Thyroid gland (tissue), 4 donors: ENCODE measurements around the gene RCAN2. TPM values are rescaled to one million over a fixed set of nuclear protein-coding genes. Genes with fewer than 3 reads are reported as not detected.

Experiments used
- DNase-seq, 2 donors: peaks; one replicate each; pipeline ENCODE4 v3.0.0-alpha.2; 2019
- H3K27ac ChIP-seq, 3 donors: fragments of 200-600 bp; sonication (generic); 1 replicate in 2 of 3; 2 replicates in 1 of 3; pipeline ENCODE4 v1.5.1; 2016 to 2019; ENCODE audit warnings: mild to moderate bottlenecking in 1 of 3, moderate library complexity in 1 of 3
- H3K27me3 ChIP-seq: fragments of 200-600 bp; sonication (generic); one replicate; pipeline ENCODE4 v1.5.1; 2019
- H3K36me3 ChIP-seq, 2 donors: fragments of 200-600 bp; sonication (generic); one replicate each; pipeline ENCODE4 v1.5.1; 2016 to 2019
- H3K4me1 ChIP-seq, 2 donors: fragments of 200-600 bp; sonication (generic); one replicate each; pipeline ENCODE4 v1.5.1; 2017 to 2019
- H3K4me3 ChIP-seq, 3 donors: fragments of 200-600 bp; sonication (generic); replicated peaks in 1 of 3; 1 replicate in 2 of 3; 2 replicates in 1 of 3; pipeline ENCODE4 v1.5.1; 2016; ENCODE audit warnings: mild to moderate bottlenecking in 1 of 3
- H3K9me3 ChIP-seq: fragments of 200-600 bp; sonication (generic); one replicate; pipeline ENCODE4 v1.5.1; 2017
- POLR2A ChIP-seq, 2 donors: fragments of 450-650 bp; IDR thresholded peaks; one replicate each; pipeline ENCODE4 v1.6.1; 2017; ENCODE audit warnings: antibody characterized with exemption in 2 of 2, mild to moderate bottlenecking in 2 of 2, moderate library complexity in 1 of 2
- WGBS, 2 donors: methylation state at CpG; one replicate each; pipeline ENCODE4 v1.1.5; 2017; 5-methylcytosine and 5-hydroxymethylcytosine counted together
- intact Hi-C: fragments of 100-400 bp; cut with DNase I; formaldehyde crosslinking; loops from one replicate; pipeline ENCODE4 v1.15.1; 2023
- total RNA-seq, 4 donors: library from RNA; depleted of rRNA; stranded (reverse); fragments of >200 nt; gene quantifications; one replicate each; pipeline ENCODE4 v1.2.3, GENCODE V29; 2016
- TF ChIP-seq, protein P1 (sequence below), 6 experiments: fragments of 200-600 bp in 3 of 6; fragments of 450-650 bp in 3 of 6; sonication (generic) in 3 of 6; IDR thresholded peaks; one replicate each; pipeline ENCODE4 v1.5.1; 2016 to 2019; ENCODE audit warnings: antibody characterized with exemption in 6 of 6, mild to moderate bottlenecking in 2 of 6, inconsistent platforms in 1 of 6, moderate library complexity in 1 of 6

RCAN2 gene
- total RNA-seq, 4 donors from 2014 or later = 14.0 to 33.2 (median 23.3) TPM

DNA sequence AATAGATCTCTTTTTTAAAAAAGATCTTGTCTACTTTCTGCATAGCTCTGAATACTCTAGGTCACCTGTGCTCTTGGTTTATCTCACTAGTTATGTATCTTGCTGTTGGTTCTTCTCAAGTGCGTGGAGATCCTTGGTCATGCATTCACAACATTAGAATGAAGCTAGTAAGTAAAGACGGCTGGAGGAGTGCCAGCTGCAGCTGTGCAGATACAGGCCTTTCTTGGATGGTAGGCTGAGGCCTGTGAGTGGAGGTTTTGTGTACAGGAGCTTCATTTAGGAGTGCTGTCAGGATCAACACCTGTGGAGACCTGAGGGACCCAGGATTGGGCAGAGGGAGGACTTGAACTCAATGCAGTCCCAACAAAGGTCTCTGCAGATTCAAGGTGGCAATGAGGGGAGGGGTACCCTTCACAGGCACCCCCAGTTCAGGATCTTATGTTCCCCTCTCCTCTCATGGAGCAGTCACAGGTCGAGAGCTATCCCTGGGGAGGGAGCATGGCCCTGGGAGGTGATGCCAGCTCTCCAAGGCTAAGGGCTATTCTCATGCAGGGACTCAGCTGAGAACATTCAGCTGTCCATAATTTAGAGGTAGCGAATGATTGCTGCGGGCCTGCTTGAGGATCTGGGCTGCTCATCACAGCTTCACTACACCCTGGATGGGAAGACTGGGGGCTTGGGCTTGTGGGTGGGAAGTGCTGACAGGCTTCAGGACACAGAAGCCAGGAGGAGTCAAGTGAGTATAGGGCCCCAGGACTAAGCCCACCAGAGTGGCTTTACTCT is 221.6 kb downstream of the RCAN2 start:
- H3K4me1 ChIP-seq = no peaks in the 10 kb centered on the region
- peak; percentile 76 to 78 for DNase-seq
- H3K9me3 ChIP-seq = no peaks in the 10 kb centered on the region
- TF ChIP-seq POLR2A (IDR thresholded peaks at IDR 0.05) = no peak
- TF ChIP-seq, protein P1, sequence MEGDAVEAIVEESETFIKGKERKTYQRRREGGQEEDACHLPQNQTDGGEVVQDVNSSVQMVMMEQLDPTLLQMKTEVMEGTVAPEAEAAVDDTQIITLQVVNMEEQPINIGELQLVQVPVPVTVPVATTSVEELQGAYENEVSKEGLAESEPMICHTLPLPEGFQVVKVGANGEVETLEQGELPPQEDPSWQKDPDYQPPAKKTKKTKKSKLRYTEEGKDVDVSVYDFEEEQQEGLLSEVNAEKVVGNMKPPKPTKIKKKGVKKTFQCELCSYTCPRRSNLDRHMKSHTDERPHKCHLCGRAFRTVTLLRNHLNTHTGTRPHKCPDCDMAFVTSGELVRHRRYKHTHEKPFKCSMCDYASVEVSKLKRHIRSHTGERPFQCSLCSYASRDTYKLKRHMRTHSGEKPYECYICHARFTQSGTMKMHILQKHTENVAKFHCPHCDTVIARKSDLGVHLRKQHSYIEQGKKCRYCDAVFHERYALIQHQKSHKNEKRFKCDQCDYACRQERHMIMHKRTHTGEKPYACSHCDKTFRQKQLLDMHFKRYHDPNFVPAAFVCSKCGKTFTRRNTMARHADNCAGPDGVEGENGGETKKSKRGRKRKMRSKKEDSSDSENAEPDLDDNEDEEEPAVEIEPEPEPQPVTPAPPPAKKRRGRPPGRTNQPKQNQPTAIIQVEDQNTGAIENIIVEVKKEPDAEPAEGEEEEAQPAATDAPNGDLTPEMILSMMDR (IDR thresholded peaks at IDR 0.05) = no peak
- WGBS, 2 donors = 65 to 75% methylated on average over 4 to 5 of the region's 5 CpGs
- no peaks in the 10 kb centered on the region for H3K36me3 ChIP-seq
- H3K27ac ChIP-seq = no peak overlapping the region
- H3K4me3 ChIP-seq = no peak overlapping the region
- intact Hi-C loops = no loop called here
- no peaks in the 10 kb centered on the region for H3K27me3 ChIP-seq

DNA sequence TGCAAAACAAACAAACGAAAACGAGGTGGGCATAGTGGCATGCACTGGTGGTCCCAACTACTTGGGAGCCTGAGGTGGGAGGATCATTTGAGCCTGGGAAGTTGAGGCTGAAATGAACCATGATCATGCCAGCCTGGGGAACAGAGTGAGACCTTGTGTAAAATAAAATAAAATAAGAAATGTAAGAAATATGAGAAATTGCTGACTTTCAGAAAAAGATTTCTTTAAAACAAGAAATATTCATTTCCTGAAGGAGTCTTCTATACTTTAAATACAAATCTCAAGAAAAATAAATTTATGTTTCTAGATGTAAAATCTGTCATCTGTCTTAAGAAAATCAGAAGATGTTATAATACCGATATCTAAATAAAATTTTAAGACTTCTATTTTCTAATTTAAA is 223.7 kb downstream of the RCAN2 start:
- intact Hi-C loops = no loop called here
- DNase-seq = no peak
- no peaks in the 10 kb centered on the region for H3K36me3 ChIP-seq
- H3K27ac ChIP-seq = no peak overlapping the region
- 79 to 82% methylated on average over 3 of the region's 3 CpGs for WGBS, 2 donors
- H3K4me3 ChIP-seq = no peak overlapping the region
- H3K27me3 ChIP-seq = no peaks in the 10 kb centered on the region
- no peaks in the 10 kb centered on the region for H3K4me1 ChIP-seq
- H3K9me3 ChIP-seq = no peaks in the 10 kb centered on the region
- TF ChIP-seq POLR2A (IDR thresholded peaks at IDR 0.05) = no peak
- TF ChIP-seq, protein P1 (IDR thresholded peaks at IDR 0.05) = no peak

DNA sequence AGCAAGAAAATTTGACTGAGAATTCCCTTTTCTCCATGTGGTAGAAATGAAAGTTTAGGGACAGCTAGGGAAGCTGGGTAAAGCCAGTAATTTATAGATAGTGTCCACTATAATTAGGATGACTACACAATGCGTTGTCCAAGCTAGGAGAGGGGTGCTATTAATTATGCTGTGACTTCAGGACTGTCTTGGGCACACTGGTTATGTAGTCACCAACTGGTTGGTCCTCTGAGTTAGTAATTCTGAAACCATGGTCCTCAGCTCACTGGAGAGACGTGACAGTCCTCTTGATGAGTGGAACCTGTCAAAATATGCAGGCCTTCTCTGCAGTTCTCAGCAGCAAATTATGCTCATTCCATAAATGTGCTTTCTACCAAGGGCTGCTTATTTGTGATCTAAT is 225.9 kb downstream of the RCAN2 start:
- Histone ChIP-seq H3K9me3 (no peaks in the 10 kb centered on the region), H3K4me1 (no peaks in the 10 kb centered on the region), H3K36me3 (no peaks in the 10 kb centered on the region), H3K27ac (no peak overlapping the region), H3K4me3 (no peak overlapping the region), H3K27me3 (no peaks in the 10 kb centered on the region)
- TF ChIP-seq, protein P1 (IDR thresholded peaks at IDR 0.05) = no peak
- TF ChIP-seq POLR2A (IDR thresholded peaks at IDR 0.05) = no peak
- 92 to 94% methylated on average over 2 of the region's 2 CpGs for WGBS, 2 donors
- no peak for DNase-seq
- intact Hi-C loops = no loop called here

DNA sequence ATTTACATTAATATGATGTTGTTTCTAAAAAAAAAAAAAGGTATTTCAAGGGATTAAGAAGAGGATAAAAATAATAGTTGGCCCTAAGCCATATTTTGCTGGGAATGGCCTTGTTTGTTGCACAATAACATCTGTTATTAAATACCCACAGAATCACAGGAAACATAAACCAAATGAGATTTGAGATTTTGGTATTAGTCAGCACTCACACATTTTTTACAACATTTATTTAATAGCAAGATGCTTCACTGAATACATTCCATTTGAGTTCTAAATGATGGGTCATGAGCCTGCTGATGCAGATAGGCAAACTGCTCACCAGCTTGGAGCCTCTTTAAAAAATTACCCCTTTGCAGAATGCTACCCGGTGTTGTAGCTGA is 227.6 kb downstream of the RCAN2 start:
- no peak for TF ChIP-seq POLR2A (IDR thresholded peaks at IDR 0.05)
- TF ChIP-seq, protein P1 (IDR thresholded peaks at IDR 0.05) = no peak
- 59 to 76% methylated on average over 1 of the region's 1 CpG for WGBS, 2 donors
- H3K27me3 ChIP-seq = no peaks in the 10 kb centered on the region
- no peaks in the 10 kb centered on the region for H3K4me1 ChIP-seq
- intact Hi-C loops = no loop called here
- H3K4me3 ChIP-seq = no peak overlapping the region
- H3K9me3 ChIP-seq = no peaks in the 10 kb centered on the region
- no peak overlapping the region for H3K27ac ChIP-seq
- no peak for DNase-seq
- no peaks in the 10 kb centered on the region for H3K36me3 ChIP-seq

DNA sequence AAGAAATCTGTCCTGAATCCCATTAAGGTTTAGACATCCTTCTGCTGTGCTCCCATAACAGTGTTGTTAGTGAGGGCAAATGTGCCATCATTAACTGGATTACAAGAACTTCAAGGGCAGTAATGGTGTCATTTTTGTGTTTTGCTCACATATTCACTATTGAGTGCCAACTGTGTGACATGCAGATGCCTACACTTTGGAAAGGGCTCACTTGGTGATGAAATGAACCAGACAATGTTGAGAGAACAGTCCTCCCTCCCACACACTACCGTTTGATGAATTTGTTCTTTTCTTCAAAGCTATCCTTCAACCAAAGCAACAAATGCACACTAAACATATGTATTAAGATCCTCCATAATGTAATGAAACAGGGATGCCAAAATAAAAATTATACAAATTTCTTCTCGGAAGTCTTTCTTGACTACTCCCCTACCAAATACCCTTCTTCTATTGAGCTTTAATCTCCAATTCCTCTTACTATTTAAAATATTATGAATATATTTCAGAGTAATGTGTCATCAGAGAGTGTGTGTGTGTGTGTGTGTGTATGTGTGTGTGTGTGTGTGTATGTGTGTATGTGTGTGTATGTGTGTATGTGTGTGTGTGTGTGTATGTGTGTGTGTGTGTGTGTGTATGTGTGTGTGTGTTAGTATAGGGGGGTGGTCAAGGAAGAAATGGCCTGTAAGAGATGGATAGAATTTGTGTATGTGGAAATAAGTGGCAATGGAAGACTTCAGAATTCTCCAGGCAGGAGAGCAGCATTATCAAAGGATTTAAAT is 228.1 kb downstream of the RCAN2 start:
- WGBS, 2 donors = 88% methylated on average over 2 of the region's 2 CpGs

More for the DNA sequence above, 228.1 kb downstream of the RCAN2 start:
- Histone ChIP-seq H3K4me1 (no peaks in the 10 kb centered on the region), H3K27me3 (no peaks in the 10 kb centered on the region), H3K9me3 (no peaks in the 10 kb centered on the region), H3K36me3 (no peaks in the 10 kb centered on the region), H3K4me3 (no peak overlapping the region), H3K27ac (no peak overlapping the region)
- intact Hi-C loops = no loop called here
- DNase-seq = no peak
- TF ChIP-seq, protein P1 (IDR thresholded peaks at IDR 0.05) = no peak
- TF ChIP-seq POLR2A (IDR thresholded peaks at IDR 0.05) = no peak
